ENCODE measurements around the gene MFSD2B. TPM values are rescaled to one million over a fixed set of nuclear protein-coding genes. Genes with fewer than 3 reads are reported as not detected.

Gene MFSD2B
- total RNA-seq, 1 experiment from 2014 or later: 0.23 TPM

DNA sequence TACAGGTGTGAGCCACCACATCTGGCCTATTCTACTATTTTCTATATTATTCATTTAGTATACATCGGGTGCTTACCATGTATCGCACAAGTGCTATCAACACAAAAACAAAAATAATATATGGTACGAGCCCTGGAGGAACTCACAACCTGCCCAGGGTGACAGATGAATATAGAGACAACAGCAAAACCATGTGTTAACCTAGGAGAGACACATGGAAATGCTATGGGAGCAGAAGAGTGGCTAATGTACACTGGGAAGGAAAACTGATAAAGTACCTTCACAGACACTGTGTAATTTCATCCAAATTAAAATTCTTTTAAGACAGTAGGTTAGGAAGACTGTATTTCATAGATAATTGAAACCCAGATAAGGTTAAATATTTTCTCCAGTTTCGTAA is 62.4 kb downstream of the MFSD2B start:
- DNase-seq (ENCODE audit: low read depth, low spot score) (no peak), ATAC-seq (no peak)
- H3K4me1 ChIP-seq (ENCODE audit: control insufficient read depth, insufficient read depth, low read length): peaks cover 4% of the 10 kb centered on the region; the same call in 1 of the 2 replicates
- no peak overlapping the region for H3K27ac ChIP-seq (ENCODE audit: low read length)
- no TSS peak for BruUV-seq (replicated peaks)
- intact Hi-C loops (cut with micrococcal nuclease; ENCODE audit: unreplicated experiment): no loop called here
- H3K4me3 ChIP-seq (ENCODE audit: low read depth in 2 of 2, low read length in 2 of 2): no peak overlapping the region
- no peaks in the 10 kb centered on the region for H3K27me3 ChIP-seq (ENCODE audit: control insufficient read depth, insufficient read depth, low read length)
- H3K36me3 ChIP-seq (ENCODE audit: control insufficient read depth, insufficient read depth, low read length): peaks cover 25% of the 10 kb centered on the region
- ChIA-PET CTCF (no interaction called here), POLR2A (no interaction called here)
- in situ Hi-C loops (cut with HindIII; ENCODE audit: low pct_unique_long_range_greater_than_20kb, low sequenced_read_pairs): no loop called here
- no peaks in the 10 kb centered on the region for H3K9me3 ChIP-seq (ENCODE audit: control insufficient read depth, insufficient read depth, low read depth, low read length)
- TF ChIP-seq CTCF (IDR thresholded peaks at IDR 0.05): no peak
- no peak for TF ChIP-seq TCF7L2 (IDR thresholded peaks at IDR 0.05; ENCODE audit: low read depth, low read length)
- no peak for TF ChIP-seq SIN3A (IDR thresholded peaks at IDR 0.05; ENCODE audit: borderline replicate concordance, insufficient read depth, low read depth, low read length)
- no peak for TF ChIP-seq REST (IDR thresholded peaks at IDR 0.05; ENCODE audit: insufficient read depth in 1 of 2, low read depth in 2 of 2, low read length in 1 of 2)
- no peak for TF ChIP-seq POLR2AphosphoS5 (IDR thresholded peaks at IDR 0.05; ENCODE audit: low read depth, low read length)

GRCh38 chr2:24073816-24074215 is 63.9 kb downstream of the MFSD2B start:
- intact Hi-C loops (cut with micrococcal nuclease; ENCODE audit: unreplicated experiment): no loop called here
- peaks cover 13% of the 10 kb centered on the region; the same call in 1 of the 2 replicates for H3K4me1 ChIP-seq (ENCODE audit: control insufficient read depth, insufficient read depth, low read length)
- H3K27ac ChIP-seq (ENCODE audit: low read length): no peak overlapping the region
- no peaks in the 10 kb centered on the region for H3K27me3 ChIP-seq (ENCODE audit: control insufficient read depth, insufficient read depth, low read length)
- TF ChIP-seq TCF7L2 (IDR thresholded peaks at IDR 0.05; ENCODE audit: low read depth, low read length) (no peak), SIN3A (IDR thresholded peaks at IDR 0.05; ENCODE audit: borderline replicate concordance, insufficient read depth, low read depth, low read length) (no peak), POLR2AphosphoS5 (IDR thresholded peaks at IDR 0.05; ENCODE audit: low read depth, low read length) (no peak), CTCF (IDR thresholded peaks at IDR 0.05) (no peak), REST (IDR thresholded peaks at IDR 0.05; ENCODE audit: insufficient read depth in 1 of 2, low read depth in 2 of 2, low read length in 1 of 2) (no peak)
- no peaks in the 10 kb centered on the region for H3K9me3 ChIP-seq (ENCODE audit: control insufficient read depth, insufficient read depth, low read depth, low read length)
- H3K4me3 ChIP-seq (ENCODE audit: low read depth in 2 of 2, low read length in 2 of 2): no peak overlapping the region
- no peak for DNase-seq (ENCODE audit: low read depth, low spot score)
- peaks cover 17% of the 10 kb centered on the region for H3K36me3 ChIP-seq (ENCODE audit: control insufficient read depth, insufficient read depth, low read length)
- ATAC-seq: no peak
- no TSS peak for BruUV-seq (replicated peaks)
- ChIA-PET POLR2A (no interaction called here), CTCF (no interaction called here)
- in situ Hi-C loops (cut with HindIII; ENCODE audit: low pct_unique_long_range_greater_than_20kb, low sequenced_read_pairs): no loop called here

Data from Panc1 (cell line).